RWPE2 (cell line): Measurements from ENCODE around the gene SWSAP1.
A peak's percentile ranks its signal among the peaks of the same experiment; 100 is the strongest.

ENCODE experiments used
- ATAC-seq: fragments of 200-7000 bp; cut with Tn5 transposase; 3 replicates; pipeline ENCODE4 v1.9.1; 2021; ENCODE audit warnings: low read depth
- DNase-seq: peaks from one replicate; pipeline ENCODE4 v3.0.0-alpha.2; 2020; ENCODE audit warnings: low spot score
- H3K27ac ChIP-seq: fragments of 450-650 bp; 2 replicates; pipeline ENCODE4 v1.5.1; 2017; ENCODE audit warnings: mild to moderate bottlenecking; ENCODE audit not compliant: poor library complexity, severe bottlenecking
- H3K27me3 ChIP-seq: fragments of 250-450 bp; sonication (Bioruptor Pico); 2 replicates; pipeline ENCODE4 v1.5.1; 2021; ENCODE audit warnings: mild to moderate bottlenecking, moderate library complexity; ENCODE audit not compliant: insufficient read depth, poor library complexity, severe bottlenecking
- H3K36me3 ChIP-seq: fragments of 250-450 bp; sonication (Bioruptor Pico); 2 replicates; pipeline ENCODE4 v1.5.1; 2020; ENCODE audit warnings: low read depth, mild to moderate bottlenecking, moderate library complexity
- H3K4me1 ChIP-seq: fragments of 250-450 bp; sonication (Bioruptor Pico); 2 replicates; pipeline ENCODE4 v1.5.1; 2021; ENCODE audit warnings: mild to moderate bottlenecking, moderate library complexity; ENCODE audit not compliant: insufficient read depth, poor library complexity, severe bottlenecking
- H3K4me3 ChIP-seq: fragments of 250-450 bp; sonication (Bioruptor Pico); 2 replicates; pipeline ENCODE4 v1.5.1; 2021; ENCODE audit warnings: mild to moderate bottlenecking, moderate library complexity; ENCODE audit not compliant: severe bottlenecking
- H3K9me3 ChIP-seq: fragments of 250-450 bp; sonication (Bioruptor Pico); 2 replicates; pipeline ENCODE4 v1.5.1; 2021; ENCODE audit warnings: mild to moderate bottlenecking, moderate library complexity; ENCODE audit not compliant: severe bottlenecking
- TF ChIP-seq, protein P1 (sequence below): fragments of 450-650 bp; IDR thresholded peaks from one replicate; pipeline ENCODE4 v1.5.1; 2017; ENCODE audit warnings: mild to moderate bottlenecking, moderate library complexity; ENCODE audit not compliant: poor library complexity, severe bottlenecking

SWSAP1 gene, protein sequence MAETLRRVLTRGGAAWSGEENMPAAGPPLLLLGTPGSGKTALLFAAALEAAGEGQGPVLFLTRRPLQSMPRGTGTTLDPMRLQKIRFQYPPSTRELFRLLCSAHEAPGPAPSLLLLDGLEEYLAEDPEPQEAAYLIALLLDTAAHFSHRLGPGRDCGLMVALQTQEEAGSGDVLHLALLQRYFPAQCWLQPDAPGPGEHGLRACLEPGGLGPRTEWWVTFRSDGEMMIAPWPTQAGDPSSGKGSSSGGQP

GRCh38 chr19:11374433-11375142 is at the start of gene SWSAP1:
Gene SWSAP1, plus strand, starts transcription at chr19:11374666. Its CDS starts 15 bp downstream, at chr19:11374681.
- TF ChIP-seq, protein P1, sequence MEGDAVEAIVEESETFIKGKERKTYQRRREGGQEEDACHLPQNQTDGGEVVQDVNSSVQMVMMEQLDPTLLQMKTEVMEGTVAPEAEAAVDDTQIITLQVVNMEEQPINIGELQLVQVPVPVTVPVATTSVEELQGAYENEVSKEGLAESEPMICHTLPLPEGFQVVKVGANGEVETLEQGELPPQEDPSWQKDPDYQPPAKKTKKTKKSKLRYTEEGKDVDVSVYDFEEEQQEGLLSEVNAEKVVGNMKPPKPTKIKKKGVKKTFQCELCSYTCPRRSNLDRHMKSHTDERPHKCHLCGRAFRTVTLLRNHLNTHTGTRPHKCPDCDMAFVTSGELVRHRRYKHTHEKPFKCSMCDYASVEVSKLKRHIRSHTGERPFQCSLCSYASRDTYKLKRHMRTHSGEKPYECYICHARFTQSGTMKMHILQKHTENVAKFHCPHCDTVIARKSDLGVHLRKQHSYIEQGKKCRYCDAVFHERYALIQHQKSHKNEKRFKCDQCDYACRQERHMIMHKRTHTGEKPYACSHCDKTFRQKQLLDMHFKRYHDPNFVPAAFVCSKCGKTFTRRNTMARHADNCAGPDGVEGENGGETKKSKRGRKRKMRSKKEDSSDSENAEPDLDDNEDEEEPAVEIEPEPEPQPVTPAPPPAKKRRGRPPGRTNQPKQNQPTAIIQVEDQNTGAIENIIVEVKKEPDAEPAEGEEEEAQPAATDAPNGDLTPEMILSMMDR: no peak
- DNase-seq (peak; percentile 98), ATAC-seq (peak; percentile 88)
- Histone ChIP-seq H3K9me3 (no peaks in the 10 kb centered on the region), H3K4me3 (peak within 1 kb of the TSS; percentile 64), H3K27me3 (no peaks in the 10 kb centered on the region), H3K4me1 (peaks cover 27% of the 10 kb centered on the region), H3K27ac (peak within 1 kb of the TSS; percentile 73), H3K36me3 (peaks cover 12% of the 10 kb centered on the region)

GRCh38 chr19:11324748-11325389 is 49.6 kb upstream of the SWSAP1 start:
- no peaks in the 10 kb centered on the region for H3K27me3 ChIP-seq
- H3K4me3 ChIP-seq: no peak overlapping the region
- peaks cover 31% of the 10 kb centered on the region for H3K36me3 ChIP-seq
- H3K9me3 ChIP-seq: no peaks in the 10 kb centered on the region
- ATAC-seq (peak; percentile 8; the same call in 1 of the 3 replicates), DNase-seq (no peak)
- H3K4me1 ChIP-seq: peaks cover 15% of the 10 kb centered on the region
- TF ChIP-seq, protein P1: no peak
- H3K27ac ChIP-seq: peak overlapping the region; percentile 77

DNA sequence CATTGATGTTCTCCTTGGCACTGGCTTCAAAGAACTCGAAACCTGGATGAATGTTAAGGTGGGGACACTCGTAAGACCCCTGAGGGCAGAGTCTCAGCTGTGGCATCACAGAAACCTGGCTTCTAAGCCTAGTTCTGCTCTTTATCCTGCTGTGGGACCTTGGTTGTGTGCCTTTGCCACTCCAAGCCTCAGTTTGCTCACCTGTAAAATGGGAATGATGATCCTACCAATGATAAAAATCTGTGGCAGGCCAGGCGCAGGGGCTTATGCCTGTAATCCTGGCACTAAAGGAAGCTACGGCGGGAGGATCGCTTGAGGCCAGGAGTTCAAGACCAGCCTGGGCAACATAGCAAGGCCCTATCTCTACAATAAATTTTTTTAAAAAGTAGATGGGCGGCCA is 48.9 kb upstream of the SWSAP1 start:
- no peak overlapping the region for H3K27ac ChIP-seq
- TF ChIP-seq, protein P1: no peak
- no peaks in the 10 kb centered on the region for H3K27me3 ChIP-seq
- H3K4me3 ChIP-seq: no peak overlapping the region
- H3K36me3 ChIP-seq: peaks cover 38% of the 10 kb centered on the region
- peaks cover 15% of the 10 kb centered on the region for H3K4me1 ChIP-seq
- H3K9me3 ChIP-seq: no peaks in the 10 kb centered on the region
- ATAC-seq: no peak
- no peak for DNase-seq

GRCh38 chr19:11330127-11330526 is 44.3 kb upstream of the SWSAP1 start:
- ATAC-seq: no peak
- Histone ChIP-seq H3K9me3 (no peaks in the 10 kb centered on the region), H3K27ac (no peak overlapping the region), H3K36me3 (peaks cover 76% of the 10 kb centered on the region), H3K4me3 (no peak overlapping the region), H3K27me3 (no peaks in the 10 kb centered on the region), H3K4me1 (no peaks in the 10 kb centered on the region)
- DNase-seq: no peak
- TF ChIP-seq, protein P1: no peak
